Measurements from ENCODE around the gene NOSTRIN. TPM values are rescaled to one million over a fixed set of nuclear protein-coding genes. Genes with fewer than 3 reads are reported as not detected.
A peak's percentile ranks its signal among the peaks of the same experiment; 100 is the strongest.

The NOSTRIN gene
- total and polyA plus RNA-seq, 3 donors from 2014 or later: 28.9 to 99.8 (median 93.8) TPM

GRCh38 chr2:168849610-168850009 lies 47.2 kb downstream of the NOSTRIN start:
- intact Hi-C loops (cut with DNase I; ENCODE audit: low total_unique reads): no loop called here
- H3K4me1 ChIP-seq: peaks cover 12% of the 10 kb centered on the region
- DNase-seq: peak; percentile 89
- H3K27ac ChIP-seq: no peak overlapping the region
- no peaks in the 10 kb centered on the region for H3K27me3 ChIP-seq
- H3K9me3 ChIP-seq: no peaks in the 10 kb centered on the region
- TF ChIP-seq CTCF (IDR thresholded peaks at IDR 0.05): peak in 1 of 3 experiments; percentile 10
- no peak for TF ChIP-seq POLR2A (IDR thresholded peaks at IDR 0.05)
- no peaks in the 10 kb centered on the region for H3K36me3 ChIP-seq (ENCODE audit: low read depth, missing control alignments)
- WGBS, 2 donors: 40 to 47% methylated on average over 2 of the region's 2 CpGs
- H3K4me3 ChIP-seq: no peak overlapping the region

GRCh38 chr2:168850846-168851245 lies 48.4 kb downstream of the NOSTRIN start:
- no peaks in the 10 kb centered on the region for H3K27me3 ChIP-seq
- no peak overlapping the region for H3K4me3 ChIP-seq
- no peak for DNase-seq
- peaks cover 12% of the 10 kb centered on the region for H3K4me1 ChIP-seq
- H3K27ac ChIP-seq: peak overlapping the region in 1 of 2 donors; percentile 29
- TF ChIP-seq POLR2A (IDR thresholded peaks at IDR 0.05) (no peak), CTCF (IDR thresholded peaks at IDR 0.05) (no peak)
- no peaks in the 10 kb centered on the region for H3K9me3 ChIP-seq
- H3K36me3 ChIP-seq (ENCODE audit: low read depth, missing control alignments): no peaks in the 10 kb centered on the region
- intact Hi-C loops (cut with DNase I; ENCODE audit: low total_unique reads): no loop called here

- peaks cover 12% of the 10 kb centered on the region for H3K4me1 ChIP-seq
- no peaks in the 10 kb centered on the region for H3K36me3 ChIP-seq (ENCODE audit: low read depth, missing control alignments)
- DNase-seq: peak; percentile 73
- intact Hi-C loops (cut with DNase I; ENCODE audit: low total_unique reads): no loop called here
- no peaks in the 10 kb centered on the region for H3K27me3 ChIP-seq
- TF ChIP-seq CTCF (IDR thresholded peaks at IDR 0.05) (no peak), POLR2A (IDR thresholded peaks at IDR 0.05) (no peak)
- H3K4me3 ChIP-seq: no peak overlapping the region
- no peak overlapping the region for H3K27ac ChIP-seq
- 71 to 85% methylated on average over 5 of the region's 5 CpGs for WGBS, 2 donors
- H3K9me3 ChIP-seq: no peaks in the 10 kb centered on the region
Observed at GRCh38 chr2:168851674-168852320, 49.4 kb downstream of the NOSTRIN start.

- 55 to 63% methylated on average over 3 of the region's 3 CpGs for WGBS, 2 donors
- no peak for TF ChIP-seq POLR2A (IDR thresholded peaks at IDR 0.05)
- TF ChIP-seq CTCF (IDR thresholded peaks at IDR 0.05): no peak
- Histone ChIP-seq H3K36me3 (ENCODE audit: low read depth, missing control alignments) (no peaks in the 10 kb centered on the region), H3K4me1 (peaks cover 12% of the 10 kb centered on the region), H3K4me3 (no peak overlapping the region), H3K27ac (no peak overlapping the region), H3K27me3 (no peaks in the 10 kb centered on the region), H3K9me3 (no peaks in the 10 kb centered on the region)
- no peak for DNase-seq
- intact Hi-C loops (cut with DNase I; ENCODE audit: low total_unique reads): no loop called here
Observed at GRCh38 chr2:168852481-168852880, 50.0 kb downstream of the NOSTRIN start.

GRCh38 chr2:168853471-168853870 lies 51.0 kb downstream of the NOSTRIN start:
- H3K27ac ChIP-seq: no peak overlapping the region
- peaks cover 12% of the 10 kb centered on the region for H3K4me1 ChIP-seq
- no peaks in the 10 kb centered on the region for H3K27me3 ChIP-seq
- DNase-seq: no peak
- intact Hi-C loops (cut with DNase I; ENCODE audit: low total_unique reads): no loop called here
- 96 to 100% methylated on average over 1 of the region's 1 CpG for WGBS, 2 donors
- no peaks in the 10 kb centered on the region for H3K36me3 ChIP-seq (ENCODE audit: low read depth, missing control alignments)
- TF ChIP-seq CTCF (IDR thresholded peaks at IDR 0.05): no peak
- TF ChIP-seq POLR2A (IDR thresholded peaks at IDR 0.05): no peak
- no peak overlapping the region for H3K4me3 ChIP-seq
- H3K9me3 ChIP-seq: no peaks in the 10 kb centered on the region
